ENCODE data around the gene ACY1. TPM values are rescaled to one million over a fixed set of nuclear protein-coding genes. Genes with fewer than 3 reads are reported as not detected.
A peak's percentile ranks its signal among the peaks of the same experiment; 100 is the strongest.

Gene ACY1
- 10 to 100 TPM; 31.1 to 40.2 TPM for total RNA-seq

GRCh38 chr3:51982838-51983577, at the start of gene ACY1:
TSS of gene ACY1 (plus strand) at chr3:51983535. CDS start at chr3:51984065, 530 bp downstream.
- DNase-seq = peak; percentile 85 to 90 (median 88)
- 0% methylated on average over 10 to 58 of the region's 68 CpGs for WGBS, 2 donors
- intact Hi-C loops (cut with DNase I) = no loop called here
- peak in 1 of 7 experiments; percentile 2 for TF ChIP-seq CTCF (IDR thresholded peaks at IDR 0.05)
- TF ChIP-seq POLR2A (IDR thresholded peaks at IDR 0.05) = peak; percentile 71 to 73 (median 72)
- peak within 1 kb of the TSS; percentile 9 to 37 for H3K4me3 ChIP-seq
- H3K9me3 ChIP-seq = no peaks in the 10 kb centered on the region
- H3K4me1 ChIP-seq = peaks cover 25% of the 10 kb centered on the region
- peak; percentile 86 for ATAC-seq
- peak within 1 kb of the TSS; percentile 79 to 97 (median 94) for H3K27ac ChIP-seq
- no peaks in the 10 kb centered on the region for H3K27me3 ChIP-seq
- no peaks in the 10 kb centered on the region for H3K36me3 ChIP-seq (replicated peaks in 1 of 2; ENCODE audit: insufficient read depth in 1 of 2, low read depth in 2 of 2)

- Histone ChIP-seq H3K4me1 (no peaks in the 10 kb centered on the region), H3K9me3 (no peaks in the 10 kb centered on the region), H3K27ac (no peak overlapping the region), H3K4me3 (no peak overlapping the region), H3K27me3 (no peaks in the 10 kb centered on the region), H3K36me3 (replicated peaks in 1 of 2; ENCODE audit: insufficient read depth in 1 of 2, low read depth in 2 of 2) (peaks cover 9 to 24% of the 10 kb centered on the region in 2 donors)
- ATAC-seq (no peak), DNase-seq (no peak)
- WGBS, 2 donors = 92% methylated on average over 11 of the region's 11 CpGs; no CpG with 5 or more reads in 1 of the 2 donors
- intact Hi-C loops (cut with DNase I) = no loop called here
- TF ChIP-seq POLR2A (IDR thresholded peaks at IDR 0.05) = no peak
Observed at GRCh38 chr3:51934139-51934850, 49.0 kb upstream of the ACY1 start.

- no peak for DNase-seq
- Histone ChIP-seq H3K27ac (no peak overlapping the region), H3K27me3 (no peaks in the 10 kb centered on the region), H3K36me3 (replicated peaks in 1 of 2; ENCODE audit: insufficient read depth in 1 of 2, low read depth in 2 of 2) (peaks cover 9 to 24% of the 10 kb centered on the region in 2 donors), H3K4me1 (peaks cover 5% of the 10 kb centered on the region), H3K9me3 (no peaks in the 10 kb centered on the region), H3K4me3 (no peak overlapping the region)
- intact Hi-C loops (cut with DNase I) = no loop called here
- 90 to 92% methylated on average over 26 to 28 of the region's 28 CpGs for WGBS, 2 donors
- no peak for TF ChIP-seq POLR2A (IDR thresholded peaks at IDR 0.05)
- TF ChIP-seq CTCF (IDR thresholded peaks at IDR 0.05) = no peak
- ATAC-seq = no peak
Observed at GRCh38 chr3:51934991-51935885, 48.1 kb upstream of the ACY1 start.

- WGBS, 2 donors = 94 to 98% methylated on average over 15 to 25 of the region's 25 CpGs
- H3K4me1 ChIP-seq = peaks cover 14% of the 10 kb centered on the region
- ATAC-seq = no peak
Observed at GRCh38 chr3:51935886-51936755, 47.2 kb upstream of the ACY1 start.

More at GRCh38 chr3:51935886-51936755, 47.2 kb upstream of the ACY1 start:
- TF ChIP-seq CTCF (IDR thresholded peaks at IDR 0.05) (no peak), POLR2A (IDR thresholded peaks at IDR 0.05) (no peak)
- intact Hi-C loops (cut with DNase I) = no loop called here
- Histone ChIP-seq H3K27ac (no peak overlapping the region), H3K9me3 (no peaks in the 10 kb centered on the region), H3K36me3 (replicated peaks in 1 of 2; ENCODE audit: insufficient read depth in 1 of 2, low read depth in 2 of 2) (peaks cover 9 to 24% of the 10 kb centered on the region in 2 donors), H3K4me3 (no peak overlapping the region), H3K27me3 (no peaks in the 10 kb centered on the region)
- DNase-seq = no peak

Measured in body of pancreas (tissue), 4 donors.